OCI-LY7 (cell line): ENCODE results near the gene NSUN2. TPM values are rescaled to one million over a fixed set of nuclear protein-coding genes. Genes with fewer than 3 reads are reported as not detected.
"Not testable (repeated sequence)": the region's sequence is repeated elsewhere in the genome, so short reads cannot be mapped to it uniquely, and the experiment has no call there.

Source experiments
- BruUV-seq: library from RNA; stranded (reverse); fragments of 400-500 nt; replicated peaks from 2 replicates; lab custom pipeline; 2021; lab: Mats Ljungman, UMichigan
- CTCF ChIA-PET: fragments of 300-600 bp; sonication (Branson Sonifier 250); formaldehyde crosslinking; loops from one replicate; lab custom pipeline; 2022; ENCODE audit warnings: antibody characterized with exemption; ENCODE audit not compliant: unreplicated experiment; lab: Charles Lee
- POLR2A ChIA-PET: fragments of 300-600 bp; sonication (Branson Sonifier 250); formaldehyde crosslinking; loops from one replicate; lab custom pipeline; 2022; ENCODE audit warnings: antibody characterized with exemption; lab: Charles Lee
- DNase-seq: peaks from one replicate; pipeline ENCODE4 v3.0.0-alpha.2; 2015; ENCODE audit warnings: low spot score
- H2AFZ ChIP-seq: fragments of 200-600 bp; sonication (generic), shearing (Covaris generic); 2 replicates; pipeline ENCODE4 v1.6.1; 2014; ENCODE audit warnings: mild to moderate bottlenecking, antibody characterized with exemption, low read length, moderate library complexity
- H3K27ac ChIP-seq: fragments of 200-600 bp; sonication (generic); 2 replicates; pipeline ENCODE4 v1.5.1; 2014; ENCODE audit warnings: mixed run types, low read depth, mild to moderate bottlenecking, moderate library complexity, low read length, inconsistent platforms; ENCODE audit not compliant: poor library complexity, severe bottlenecking
- H3K36me3 ChIP-seq: fragments of 200-600 bp; sonication (generic); 2 replicates; pipeline ENCODE4 v1.6.1; 2014; ENCODE audit warnings: mild to moderate bottlenecking, antibody characterized with exemption, low read length, moderate library complexity, mixed read lengths; ENCODE audit not compliant: insufficient read depth
- H3K4me1 ChIP-seq: fragments of 200-600 bp; sonication (generic); 2 replicates; pipeline ENCODE4 v1.5.1; 2014; ENCODE audit warnings: mild to moderate bottlenecking, low read length; ENCODE audit not compliant: insufficient read depth, poor library complexity, severe bottlenecking
- H3K4me2 ChIP-seq: fragments of 200-600 bp; sonication (generic); 2 replicates; pipeline ENCODE4 v1.6.1; 2014; ENCODE audit warnings: mild to moderate bottlenecking, low read length
- H3K4me3 ChIP-seq: fragments of 200-600 bp; sonication (generic); 2 replicates; pipeline ENCODE4 v1.5.1; 2014; ENCODE audit warnings: mild to moderate bottlenecking, low read depth, low read length; ENCODE audit not compliant: poor library complexity, severe bottlenecking
- H3K79me2 ChIP-seq: fragments of 200-600 bp; sonication (generic); 2 replicates; pipeline ENCODE4 v1.6.1; 2016; ENCODE audit warnings: low read depth, mild to moderate bottlenecking, low read length, moderate library complexity, mixed read lengths; ENCODE audit not compliant: insufficient read depth
- H3K9me2 ChIP-seq: fragments of 200-600 bp; sonication (generic); 2 replicates; pipeline ENCODE4 v1.6.1; 2016; ENCODE audit warnings: mild to moderate bottlenecking, low read length, mixed read lengths; ENCODE audit not compliant: insufficient read depth
- H3K9me3 ChIP-seq: fragments of 200-600 bp; sonication (generic); 2 replicates; pipeline ENCODE4 v1.6.1; 2014; ENCODE audit warnings: mild to moderate bottlenecking, mixed run types, low read length, mixed read lengths
- H4K20me1 ChIP-seq: fragments of 200-600 bp; sonication (generic); 2 replicates; pipeline ENCODE4 v1.6.1; 2014; ENCODE audit warnings: mild to moderate bottlenecking, antibody characterized with exemption, low read length, moderate library complexity, mixed read lengths; ENCODE audit not compliant: insufficient read depth
- CTCF ChIP-seq: fragments of 200-600 bp; sonication (generic); conservative IDR thresholded peaks from 2 replicates; pipeline ENCODE4 v1.5.1; 2014; ENCODE audit warnings: mild to moderate bottlenecking, antibody characterized with exemption, low read length, moderate library complexity, mixed read lengths
- EZH2phosphoT487 ChIP-seq: fragments of 200-600 bp; sonication (generic); IDR thresholded peaks from 2 replicates; pipeline ENCODE4 v1.6.1; 2018; ENCODE audit warnings: low read depth, borderline replicate concordance, mild to moderate bottlenecking, mixed run types, antibody characterized with exemption, low read length, moderate library complexity, mixed read lengths
- intact Hi-C: fragments of 100-400 bp; cut with micrococcal nuclease; formaldehyde crosslinking; loops from one replicate; pipeline ENCODE4 v1.10.0; 2022; ENCODE audit not compliant: unreplicated experiment
- total RNA-seq, 2 experiments: library from RNA; depleted of rRNA in 1 of 2; stranded (reverse); fragments of >200 nt in 1 of 2; shearing (Covaris generic) in 1 of 2; gene quantifications; 2 replicates each; pipeline ENCODE4 v1.2.3, GENCODE V29; 2014 to 2022

The NSUN2 gene
- total RNA-seq, 2 experiments from 2014 or later = 88.9 to 139 TPM

- CTCF ChIA-PET = no interaction called here
Measured at GRCh38 chr5:6652025-6652424, 19.2 kb upstream of the NSUN2 start.

GRCh38 chr5:6649681-6650080 lies 16.8 kb upstream of the NSUN2 start:
- H2AFZ ChIP-seq = no peak overlapping the region
- ChIA-PET CTCF (no interaction called here), POLR2A (interaction anchor here (1.0 to 1.8 kb wide), 2 partner anchors 10 to 17 kb away, joined by 3 to 7 read pairs; partner anchors contain the start of genes NSUN2 and SRD5A1)
- H3K9me2 ChIP-seq = no peaks in the 10 kb centered on the region
- no TSS peak for BruUV-seq
- TF ChIP-seq CTCF = no peak
- no peak for TF ChIP-seq EZH2phosphoT487
- peaks cover 47% of the 10 kb centered on the region for H3K4me1 ChIP-seq
- intact Hi-C loops = loop anchor here (10.0 kb wide), 1 partner anchor 465 kb away; no protein-coding TSS in a partner anchor
- no peak overlapping the region for H3K4me3 ChIP-seq
- no peak for DNase-seq
- H3K36me3 ChIP-seq = peaks cover 16% of the 10 kb centered on the region
- H3K27ac ChIP-seq = no peak overlapping the region
- H3K79me2 ChIP-seq = peaks cover 5% of the 10 kb centered on the region; the same call in 1 of the 2 replicates
- H3K4me2 ChIP-seq = peak overlapping the region; percentile 29; the same call in 1 of the 2 replicates
- H4K20me1 ChIP-seq = no peaks in the 10 kb centered on the region
- H3K9me3 ChIP-seq = no peaks in the 10 kb centered on the region

More at GRCh38 chr5:6652025-6652424, 19.2 kb upstream of the NSUN2 start:
- Histone ChIP-seq H3K4me3 (peak overlapping the region; percentile 55), H3K9me3 (peaks cover 20% of the 10 kb centered on the region; the same call in 1 of the 2 replicates), H4K20me1 (no peaks in the 10 kb centered on the region), H2AFZ (no peak overlapping the region), H3K4me2 (peak overlapping the region; percentile 73), H3K9me2 (no peaks in the 10 kb centered on the region), H3K27ac (peak overlapping the region; percentile 61), H3K79me2 (peaks cover 5% of the 10 kb centered on the region; the same call in 1 of the 2 replicates), H3K4me1 (peaks cover 47% of the 10 kb centered on the region), H3K36me3 (peaks cover 40% of the 10 kb centered on the region)
- POLR2A ChIA-PET = interaction anchor here (0.7 to 3.0 kb wide), 4 partner anchors 8 to 76 kb away, joined by 3 to 20 read pairs (median 8); partner anchors contain the start of genes NSUN2 and SRD5A1
- peak; percentile 94 for DNase-seq
- BruUV-seq = no TSS peak
- TF ChIP-seq CTCF (no peak), EZH2phosphoT487 (no peak)
- intact Hi-C loops = loop anchor here (1.0 to 10.0 kb wide), 5 partner anchors 8 to 467 kb away; partner anchors contain the start of genes NSUN2 and SRD5A1

GRCh38 chr5:6649186-6649585 lies 16.3 kb upstream of the NSUN2 start:
- H3K4me1 ChIP-seq = peaks cover 47% of the 10 kb centered on the region
- POLR2A ChIA-PET = interaction anchor here (1.0 to 1.8 kb wide), 2 partner anchors 11 to 16 kb away, joined by 3 to 7 read pairs; partner anchors contain the start of genes NSUN2 and SRD5A1
- no peaks in the 10 kb centered on the region for H3K9me2 ChIP-seq
- no TSS peak for BruUV-seq
- TF ChIP-seq EZH2phosphoT487 (no peak), CTCF (no peak)
- peaks cover 12% of the 10 kb centered on the region for H3K36me3 ChIP-seq
- no peaks in the 10 kb centered on the region for H3K9me3 ChIP-seq
- DNase-seq = no peak
- intact Hi-C loops = no loop called here
- no peak overlapping the region for H2AFZ ChIP-seq
- CTCF ChIA-PET = no interaction called here
- no peak overlapping the region for H3K4me3 ChIP-seq
- no peak overlapping the region for H3K27ac ChIP-seq
- no peak overlapping the region for H3K4me2 ChIP-seq
- H3K79me2 ChIP-seq = peaks cover 5% of the 10 kb centered on the region; the same call in 1 of the 2 replicates
- no peaks in the 10 kb centered on the region for H4K20me1 ChIP-seq

- H3K4me2 ChIP-seq, POLR2A ChIA-PET, H3K79me2 ChIP-seq, H3K36me3 ChIP-seq, H3K9me3 ChIP-seq, H3K4me3 ChIP-seq, H3K27ac ChIP-seq, intact Hi-C loops, H2AFZ ChIP-seq, DNase-seq, H3K9me2 ChIP-seq, H4K20me1 ChIP-seq, BruUV-seq: not testable (repeated sequence)
- CTCF ChIA-PET = interaction anchor here (0.5 kb wide), 1 partner anchor 37 kb away, joined by 4 read pairs; no protein-coding TSS in a partner anchor
- H3K4me1 ChIP-seq = peaks cover 18% of the 10 kb centered on the region
Measured at GRCh38 chr5:6645571-6646362, 12.9 kb upstream of the NSUN2 start.
